Activated CD4-positive, alpha-beta T cell treated with anti-CD3 and anti-CD28 coated beads, Interleukin-2, amount 50 U/mL, for 4 hours (primary cell): ENCODE measurements around the gene FKRP.
"Not testable (repeated sequence)": the region's sequence is repeated elsewhere in the genome, so short reads cannot be mapped to it uniquely, and the experiment has no call there.

Source experiments
- DNase-seq, 2 experiments: peaks; one replicate each; pipeline ENCODE4 v3.0.0-alpha.2; 2020

Gene FKRP

GRCh38 chr19:46759817-46760333 lies 14.0 kb downstream of the FKRP start:
- no peak for DNase-seq

GRCh38 chr19:46760363-46760762 lies 14.5 kb downstream of the FKRP start:
- DNase-seq, result no peak

GRCh38 chr19:46760897-46761296 lies 15.0 kb downstream of the FKRP start:
- not testable (repeated sequence) for DNase-seq

GRCh38 chr19:46761418-46761831 lies 15.6 kb downstream of the FKRP start:
- DNase-seq, result no peak

GRCh38 chr19:46762245-46762890 lies 16.5 kb downstream of the FKRP start:
- DNase-seq, result no peak

- no peak for DNase-seq
Observed at GRCh38 chr19:46764817-46765291, 19.0 kb downstream of the FKRP start.

- peak; percentile 54 to 56 for DNase-seq
Observed at GRCh38 chr19:46766569-46767317, 20.9 kb downstream of the FKRP start.

GRCh38 chr19:46768746-46769145 lies 22.9 kb downstream of the FKRP start:
- not testable (repeated sequence) for DNase-seq

- no peak for DNase-seq
Observed at GRCh38 chr19:46772170-46773017, 26.5 kb downstream of the FKRP start.

GRCh38 chr19:46773018-46773399 lies 27.2 kb downstream of the FKRP start:
- no peak for DNase-seq

GRCh38 chr19:46775642-46776258 lies 29.9 kb downstream of the FKRP start:
- DNase-seq, result no peak

GRCh38 chr19:46776927-46777911 lies 31.4 kb downstream of the FKRP start:
- DNase-seq, result no peak

- DNase-seq, result not testable (repeated sequence)
Observed at GRCh38 chr19:46777956-46778645, 32.2 kb downstream of the FKRP start.

GRCh38 chr19:46782355-46783019 lies 36.6 kb downstream of the FKRP start:
- no peak for DNase-seq

- DNase-seq, result no peak
Observed at GRCh38 chr19:46783670-46784069, 37.8 kb downstream of the FKRP start.

- DNase-seq, result peak; percentile 41 to 53
Observed at GRCh38 chr19:46784262-46785053, 38.6 kb downstream of the FKRP start.

GRCh38 chr19:46785054-46785979 lies 39.5 kb downstream of the FKRP start:
- DNase-seq, result no peak

- no peak for DNase-seq
Observed at GRCh38 chr19:46785980-46786235, 40.1 kb downstream of the FKRP start.
